GM10266 (cell line): ENCODE measurements around the gene ADAP1.

Experiments
- DNase-seq: peaks from one replicate; pipeline ENCODE4 v3.0.0; 2012; ENCODE audit errors: extremely low spot score
- TF ChIP-seq, protein P1 (sequence below): IDR thresholded peaks from 2 replicates; pipeline ENCODE4 v1.5.1; 2012; ENCODE audit warnings: mild to moderate bottlenecking, low read depth; ENCODE audit not compliant: control insufficient read depth, insufficient read depth; ENCODE audit errors: missing control alignments

ADAP1 gene

GRCh38 chr7:934469-935163, 19.9 kb downstream of the ADAP1 start:
- DNase-seq: no peak
- TF ChIP-seq, protein P1, sequence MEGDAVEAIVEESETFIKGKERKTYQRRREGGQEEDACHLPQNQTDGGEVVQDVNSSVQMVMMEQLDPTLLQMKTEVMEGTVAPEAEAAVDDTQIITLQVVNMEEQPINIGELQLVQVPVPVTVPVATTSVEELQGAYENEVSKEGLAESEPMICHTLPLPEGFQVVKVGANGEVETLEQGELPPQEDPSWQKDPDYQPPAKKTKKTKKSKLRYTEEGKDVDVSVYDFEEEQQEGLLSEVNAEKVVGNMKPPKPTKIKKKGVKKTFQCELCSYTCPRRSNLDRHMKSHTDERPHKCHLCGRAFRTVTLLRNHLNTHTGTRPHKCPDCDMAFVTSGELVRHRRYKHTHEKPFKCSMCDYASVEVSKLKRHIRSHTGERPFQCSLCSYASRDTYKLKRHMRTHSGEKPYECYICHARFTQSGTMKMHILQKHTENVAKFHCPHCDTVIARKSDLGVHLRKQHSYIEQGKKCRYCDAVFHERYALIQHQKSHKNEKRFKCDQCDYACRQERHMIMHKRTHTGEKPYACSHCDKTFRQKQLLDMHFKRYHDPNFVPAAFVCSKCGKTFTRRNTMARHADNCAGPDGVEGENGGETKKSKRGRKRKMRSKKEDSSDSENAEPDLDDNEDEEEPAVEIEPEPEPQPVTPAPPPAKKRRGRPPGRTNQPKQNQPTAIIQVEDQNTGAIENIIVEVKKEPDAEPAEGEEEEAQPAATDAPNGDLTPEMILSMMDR: no peak

- no peak for DNase-seq
- TF ChIP-seq, protein P1: no peak
Measured at GRCh38 chr7:932651-932975, 21.9 kb downstream of the ADAP1 start.

DNA sequence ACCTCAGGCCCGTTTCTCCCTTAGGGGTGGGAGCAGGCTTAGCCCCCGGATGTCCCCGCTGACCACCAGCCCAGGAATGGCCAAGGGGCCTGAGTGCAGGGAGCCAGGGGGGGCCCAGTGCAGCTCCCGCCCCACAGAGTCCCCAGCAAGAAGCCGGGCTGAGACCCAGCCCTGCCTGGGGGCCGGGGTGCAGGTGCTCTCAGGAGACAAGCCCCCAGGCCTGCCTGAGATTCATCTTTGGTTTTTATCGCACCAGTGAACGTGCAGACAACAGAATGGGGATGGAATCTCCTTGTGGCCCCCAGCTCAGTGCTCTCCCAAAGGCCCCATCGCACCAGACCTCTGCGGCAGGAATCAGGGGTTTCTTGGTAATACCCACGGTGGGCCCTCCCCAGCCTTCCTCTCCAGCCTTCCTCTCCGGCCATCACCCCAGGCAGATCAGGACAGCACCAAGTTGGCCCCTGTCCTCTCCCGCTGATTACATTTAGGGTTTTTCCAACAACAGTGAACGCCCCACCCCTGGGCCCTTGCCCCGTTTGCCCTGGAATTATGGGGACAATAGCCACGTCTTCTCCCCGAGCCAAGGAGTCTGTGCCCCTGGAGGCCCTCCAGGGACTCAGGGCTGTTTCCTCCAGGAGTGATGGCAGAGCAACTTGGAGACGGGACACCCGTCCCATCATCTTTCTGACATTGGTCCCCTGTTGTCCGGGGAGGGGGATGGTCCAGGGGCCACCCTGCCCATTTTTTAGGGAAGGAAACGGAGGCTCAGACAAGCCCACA, 22.4 kb downstream of the ADAP1 start:
- no peak for DNase-seq
- TF ChIP-seq, protein P1: no peak

DNA sequence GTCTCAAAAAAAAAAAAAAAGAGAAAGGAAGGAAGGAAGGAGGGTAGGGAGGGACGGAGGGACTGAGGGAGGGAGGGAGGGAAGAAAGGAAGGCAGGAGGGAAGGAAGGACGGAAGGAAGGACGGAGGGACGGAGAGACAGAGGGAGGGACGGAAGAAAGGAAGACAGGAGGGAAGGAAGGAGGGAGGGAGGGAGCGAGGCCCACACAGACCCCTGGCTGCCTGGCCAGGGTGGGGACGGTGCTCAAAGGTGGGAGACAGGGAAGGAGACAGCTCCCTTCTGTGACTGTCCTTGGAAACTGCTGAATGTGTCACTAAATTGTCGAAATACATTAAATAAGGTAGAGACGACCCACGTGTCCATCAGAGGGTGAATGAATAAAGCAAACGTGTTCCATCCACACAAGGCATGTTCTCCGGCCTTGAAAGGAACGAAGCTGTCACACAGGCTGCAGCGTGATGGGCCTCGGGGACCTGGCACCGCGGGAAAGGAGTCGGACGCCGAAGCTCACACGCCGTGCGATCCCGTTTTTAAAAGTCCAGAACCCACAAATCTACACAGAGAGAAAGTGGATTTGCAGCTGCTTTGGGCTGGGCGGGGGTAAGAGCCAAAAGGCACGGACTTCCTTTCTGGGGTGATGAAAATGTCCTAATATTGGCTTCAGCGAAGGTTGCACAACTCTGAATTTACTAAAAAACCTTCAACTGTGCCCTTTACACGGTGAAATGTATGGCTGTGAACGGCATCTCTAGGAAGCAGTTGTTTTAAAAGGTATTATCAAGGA, 23.3 kb downstream of the ADAP1 start:
- TF ChIP-seq, protein P1: no peak
- DNase-seq: no peak

DNA sequence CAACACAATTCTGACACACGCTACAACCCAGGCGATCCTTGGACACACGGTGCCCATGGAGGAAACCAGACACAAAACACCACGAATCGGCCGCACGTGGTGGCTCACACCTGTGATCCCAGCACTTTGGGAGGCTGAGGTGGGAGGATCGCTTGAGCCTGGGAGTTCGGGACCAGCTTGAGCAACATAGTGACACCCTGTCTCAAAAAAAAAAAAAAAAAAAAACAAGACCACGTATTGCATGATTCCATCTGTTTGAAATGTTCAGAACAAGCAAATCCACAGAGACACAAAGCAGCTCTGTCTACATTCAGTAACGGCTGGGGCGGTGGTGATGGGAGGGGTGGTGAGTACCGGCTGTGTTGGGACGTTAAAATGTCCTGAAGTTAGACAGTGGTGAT, 25.2 kb downstream of the ADAP1 start:
- DNase-seq: no peak

DNA sequence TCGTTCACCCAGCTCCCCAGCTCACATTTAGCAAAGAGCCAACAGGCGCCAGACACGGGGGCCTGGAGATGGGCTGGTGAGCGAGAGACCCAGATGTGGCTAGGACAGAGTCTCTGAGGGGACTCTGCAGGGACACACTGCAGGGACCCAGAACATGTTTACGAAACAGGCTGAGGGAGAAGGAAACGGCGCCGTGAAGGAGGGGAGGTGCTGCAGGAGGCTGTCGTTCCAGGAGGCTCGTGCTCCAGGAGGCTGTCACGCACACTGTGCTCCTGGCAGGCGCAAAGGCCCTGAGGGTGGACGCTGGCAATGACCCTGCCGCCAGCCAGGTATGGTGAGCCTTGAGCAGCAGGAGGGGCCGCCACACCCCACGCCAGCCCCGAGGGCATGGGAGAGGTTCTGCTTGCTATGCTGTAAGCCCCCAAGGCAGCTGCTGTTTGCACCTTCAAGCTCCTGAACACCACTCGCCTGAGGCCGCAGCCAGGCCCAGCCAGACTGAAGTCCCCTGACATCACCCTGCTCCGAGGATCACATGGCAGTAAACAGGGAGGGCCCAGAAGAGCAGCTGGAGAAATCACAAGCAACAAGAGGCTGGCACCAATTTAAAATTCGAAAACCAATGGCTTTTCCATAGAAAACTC, 27.3 kb downstream of the ADAP1 start:
- no peak for DNase-seq
- TF ChIP-seq, protein P1: no peak

More for the DNA sequence above, 25.2 kb downstream of the ADAP1 start:
- TF ChIP-seq, protein P1: no peak
